Mesenchymal stem cell (in vitro differentiated cells and primary cell): ENCODE results near the gene CFLAR.
A peak's percentile ranks its signal among the peaks of the same experiment; 100 is the strongest.

Source experiments
- DNase-seq: peaks from one replicate; pipeline ENCODE4 v3.0.0-alpha.2; 2013
- H2AFZ ChIP-seq: one replicate; pipeline ENCODE4 v1.6.1; 2013; ENCODE audit warnings: low read depth, mild to moderate bottlenecking, control low read depth, inconsistent platforms, low read length, moderate library complexity
- H2AK5ac ChIP-seq: 2 replicates; pipeline ENCODE4 v1.6.1; 2013; ENCODE audit warnings: low read length, moderate library complexity, mild to moderate bottlenecking, inconsistent platforms; ENCODE audit not compliant: severe bottlenecking
- H2BK120ac ChIP-seq: one replicate; pipeline ENCODE4 v1.6.1; 2013; ENCODE audit warnings: low read depth, mild to moderate bottlenecking, inconsistent platforms, low read length, moderate library complexity
- H2BK12ac ChIP-seq, 2 experiments: one replicate each; pipeline ENCODE4 v1.6.1; 2013; ENCODE audit warnings: inconsistent platforms in 2 of 2, low read length in 2 of 2, mild to moderate bottlenecking in 2 of 2, moderate library complexity in 2 of 2, control low read depth in 1 of 2
- H2BK15ac ChIP-seq: one replicate; pipeline ENCODE4 v1.6.1; 2013; ENCODE audit warnings: mild to moderate bottlenecking, low read depth, inconsistent platforms; ENCODE audit not compliant: poor library complexity, severe bottlenecking
- H2BK5ac ChIP-seq: 2 replicates; pipeline ENCODE4 v1.6.1; 2013; ENCODE audit warnings: low read depth, mild to moderate bottlenecking, low read length, control low read depth, inconsistent platforms; ENCODE audit not compliant: poor library complexity, severe bottlenecking
- H3K14ac ChIP-seq, 2 experiments: one replicate each; pipeline ENCODE4 v1.6.1; 2013; ENCODE audit warnings: inconsistent platforms in 2 of 2, low read length in 2 of 2, control low read depth in 1 of 2, mild to moderate bottlenecking in 1 of 2, moderate library complexity in 1 of 2
- H3K18ac ChIP-seq, 2 experiments: one replicate each; pipeline ENCODE4 v1.6.1; 2013; ENCODE audit warnings: inconsistent platforms in 2 of 2, low read length in 2 of 2, control low read depth in 1 of 2, low read depth in 1 of 2, mild to moderate bottlenecking in 1 of 2
- H3K23ac ChIP-seq, 2 experiments: one replicate each; pipeline ENCODE4 v1.6.1; 2013; ENCODE audit warnings: inconsistent platforms in 2 of 2, low read length in 2 of 2, mild to moderate bottlenecking in 2 of 2, moderate library complexity in 2 of 2, control low read depth in 1 of 2
- H3K27ac ChIP-seq: 2 replicates; pipeline ENCODE4 v1.5.1; 2013; ENCODE audit warnings: mild to moderate bottlenecking, moderate library complexity, low read length, control low read depth, inconsistent platforms; ENCODE audit not compliant: poor library complexity, severe bottlenecking
- H3K27me3 ChIP-seq, 2 experiments: 2 replicates each; pipeline versions ENCODE4 v1.6.1 to v1.7.0; 2013; ENCODE audit warnings: low read length in 2 of 2, mild to moderate bottlenecking in 2 of 2, moderate library complexity in 2 of 2, control low read depth in 1 of 2, inconsistent platforms in 1 of 2; ENCODE audit not compliant: control insufficient read depth in 1 of 2, insufficient read depth in 1 of 2
- H3K36me3 ChIP-seq, 2 experiments: 2 replicates each; pipeline versions ENCODE4 v1.6.1 to v1.7.0; 2013; ENCODE audit warnings: low read length in 2 of 2, control low read depth in 1 of 2, inconsistent platforms in 1 of 2, low read depth in 1 of 2, mild to moderate bottlenecking in 1 of 2; ENCODE audit not compliant: insufficient read depth in 2 of 2, control insufficient read depth in 1 of 2
- H3K4ac ChIP-seq, 2 experiments: one replicate each; pipeline ENCODE4 v1.6.1; 2013; ENCODE audit warnings: inconsistent platforms in 2 of 2, low read length in 2 of 2, mild to moderate bottlenecking in 2 of 2, moderate library complexity in 2 of 2, control low read depth in 1 of 2, low read depth in 1 of 2
- H3K4me1 ChIP-seq: 2 replicates; pipeline ENCODE4 v1.6.1; 2013; ENCODE audit warnings: low read depth, low read length, control low read depth; ENCODE audit not compliant: control insufficient read depth, insufficient read depth
- H3K4me2 ChIP-seq: 2 replicates; pipeline ENCODE4 v1.6.1; 2013; ENCODE audit warnings: low read length, mild to moderate bottlenecking, inconsistent platforms; ENCODE audit not compliant: poor library complexity, severe bottlenecking
- H3K4me3 ChIP-seq, 2 experiments: 2 replicates each; pipeline versions ENCODE4 v1.5.1 to v1.7.0; 2013; ENCODE audit warnings: low read length in 2 of 2, mild to moderate bottlenecking in 2 of 2, control low read depth in 1 of 2, low read depth in 1 of 2; ENCODE audit not compliant: insufficient read depth in 1 of 2
- H3K79me1 ChIP-seq: replicated peaks from 2 replicates; pipeline ENCODE4 v1.6.1; 2013; ENCODE audit warnings: mild to moderate bottlenecking, control low read depth, low read length, inconsistent platforms; ENCODE audit not compliant: poor library complexity, severe bottlenecking
- H3K9ac ChIP-seq: 2 replicates; pipeline ENCODE4 v1.7.0; 2013; ENCODE audit warnings: mild to moderate bottlenecking, low read length, moderate library complexity
- H3K9me3 ChIP-seq: 2 replicates; pipeline ENCODE4 v1.7.0; 2013; ENCODE audit warnings: mild to moderate bottlenecking, low read length; ENCODE audit not compliant: control insufficient read depth
- H4K8ac ChIP-seq: one replicate; pipeline ENCODE4 v1.6.1; 2013; ENCODE audit warnings: inconsistent platforms, mild to moderate bottlenecking, low read length, moderate library complexity
- H4K91ac ChIP-seq: one replicate; pipeline ENCODE4 v1.6.1; 2013; ENCODE audit warnings: mild to moderate bottlenecking, low read length, inconsistent platforms
- WGBS: methylation state at CpG from one replicate; pipeline ENCODE4 v1.1.7; 2013; ENCODE audit warnings: mixed read lengths; 5-methylcytosine and 5-hydroxymethylcytosine counted together

The CFLAR gene

GRCh38 chr2:201204655-201205514 lies 88.9 kb downstream of the CFLAR start:
- peaks cover 0 to 8% of the 10 kb centered on the region in 2 experiments for H3K36me3 ChIP-seq
- peak overlapping the region; percentile 10 for H3K4me2 ChIP-seq
- no peak overlapping the region for H4K8ac ChIP-seq
- H3K4me3 ChIP-seq, result no peak overlapping the region
- WGBS, result 94% methylated on average over 9 of the region's 9 CpGs
- no peak overlapping the region for H2BK12ac ChIP-seq
- no peak overlapping the region for H4K91ac ChIP-seq
- H3K14ac ChIP-seq, result no peak overlapping the region
- H3K18ac ChIP-seq, result no peak overlapping the region
- H3K9ac ChIP-seq, result no peak overlapping the region
- H2BK120ac ChIP-seq, result no peak overlapping the region
- H2AK5ac ChIP-seq, result peak overlapping the region; percentile 56
- H3K9me3 ChIP-seq, result no peaks in the 10 kb centered on the region
- H3K4ac ChIP-seq, result no peak overlapping the region
- H2BK15ac ChIP-seq, result no peak overlapping the region
- H2AFZ ChIP-seq, result no peak overlapping the region
- H3K27me3 ChIP-seq, result no peaks in the 10 kb centered on the region
- H3K79me1 ChIP-seq, result no peaks in the 10 kb centered on the region
- H3K27ac ChIP-seq, result peak overlapping the region; percentile 49
- no peak for DNase-seq
- H3K4me1 ChIP-seq, result peaks cover 4% of the 10 kb centered on the region
- no peak overlapping the region for H3K23ac ChIP-seq
- no peak overlapping the region for H2BK5ac ChIP-seq

- no peak overlapping the region for H4K91ac ChIP-seq
- DNase-seq, result no peak
- no peak overlapping the region for H2BK15ac ChIP-seq
- H3K4me3 ChIP-seq, result peak overlapping the region in 1 of 2 experiments; percentile 32
- no peaks in the 10 kb centered on the region for H3K27me3 ChIP-seq
- H2AFZ ChIP-seq, result no peak overlapping the region
- no peaks in the 10 kb centered on the region for H3K9me3 ChIP-seq
- peak overlapping the region; percentile 60 for H3K9ac ChIP-seq
- H3K36me3 ChIP-seq, result peaks cover 0 to 14% of the 10 kb centered on the region in 2 experiments
- no peaks in the 10 kb centered on the region for H3K79me1 ChIP-seq
- H3K23ac ChIP-seq, result no peak overlapping the region
- no peak overlapping the region for H3K27ac ChIP-seq
- H3K14ac ChIP-seq, result no peak overlapping the region
- H2BK5ac ChIP-seq, result no peak overlapping the region
- H3K4me1 ChIP-seq, result peaks cover 4% of the 10 kb centered on the region
- no peak overlapping the region for H2BK120ac ChIP-seq
- H3K18ac ChIP-seq, result no peak overlapping the region
- H3K4me2 ChIP-seq, result no peak overlapping the region
- H2AK5ac ChIP-seq, result peak overlapping the region; percentile 56
- no peak overlapping the region for H3K4ac ChIP-seq
- H2BK12ac ChIP-seq, result no peak overlapping the region
- WGBS, result 93% methylated on average over 3 of the region's 3 CpGs
- no peak overlapping the region for H4K8ac ChIP-seq
Measured at GRCh38 chr2:201205515-201205849, 89.5 kb downstream of the CFLAR start.

- Histone ChIP-seq H3K14ac (no peak overlapping the region), H4K8ac (no peak overlapping the region), H3K27ac (no peak overlapping the region), H2BK5ac (no peak overlapping the region), H3K4me1 (peaks cover 4% of the 10 kb centered on the region), H2BK120ac (no peak overlapping the region), H3K9me3 (no peaks in the 10 kb centered on the region), H3K23ac (no peak overlapping the region), H3K4me2 (no peak overlapping the region), H3K27me3 (no peaks in the 10 kb centered on the region), H3K36me3 (peaks cover 0 to 14% of the 10 kb centered on the region in 2 experiments), H3K9ac (no peak overlapping the region), H3K4ac (no peak overlapping the region), H2BK12ac (no peak overlapping the region), H2AK5ac (no peak overlapping the region), H4K91ac (no peak overlapping the region), H2AFZ (no peak overlapping the region), H3K18ac (no peak overlapping the region), H2BK15ac (no peak overlapping the region), H3K79me1 (no peaks in the 10 kb centered on the region), H3K4me3 (no peak overlapping the region)
- WGBS, result 95% methylated on average over 12 of the region's 12 CpGs
- DNase-seq, result no peak
Measured at GRCh38 chr2:201208563-201209252, 92.7 kb downstream of the CFLAR start.

GRCh38 chr2:201215963-201216362 lies 100.0 kb downstream of the CFLAR start:
- Histone ChIP-seq H3K27ac (no peak overlapping the region), H2AFZ (no peak overlapping the region), H2AK5ac (no peak overlapping the region), H4K8ac (no peak overlapping the region), H4K91ac (no peak overlapping the region), H2BK15ac (no peak overlapping the region), H3K27me3 (no peaks in the 10 kb centered on the region), H2BK120ac (no peak overlapping the region), H2BK12ac (no peak overlapping the region), H3K4me3 (no peak overlapping the region), H3K14ac (no peak overlapping the region), H2BK5ac (no peak overlapping the region), H3K23ac (no peak overlapping the region), H3K9me3 (no peaks in the 10 kb centered on the region), H3K18ac (no peak overlapping the region), H3K36me3 (peaks cover 0 to 11% of the 10 kb centered on the region in 2 experiments), H3K79me1 (no peaks in the 10 kb centered on the region), H3K9ac (no peak overlapping the region), H3K4ac (no peak overlapping the region), H3K4me1 (peaks cover 2% of the 10 kb centered on the region), H3K4me2 (no peak overlapping the region)
- DNase-seq, result no peak
- 98% methylated on average over 3 of the region's 4 CpGs for WGBS
